ENCODE results near the gene CDH26. TPM values are rescaled to one million over a fixed set of nuclear protein-coding genes. Genes with fewer than 3 reads are reported as not detected.

Gene CDH26
- total and polyA plus RNA-seq, 9 of the 15 experiments (the other 6 are each of a cell fraction or from before 2014, with no cell fraction given), result 0.07 to 0.13 (median 0.10) TPM; not detected in 4

GRCh38 chr20:59933849-59934585, 24.2 kb upstream of the CDH26 start (continued):
- no peak for TF ChIP-seq THAP7 (CRISPR knock-in tag; IDR thresholded peaks at IDR 0.05)
- 0 out of 2 replicates have a peak, but pooled peaks have one; percentile 30 for TF ChIP-seq ZNF609 (CRISPR knock-in tag; IDR thresholded peaks at IDR 0.05; ENCODE audit: borderline replicate concordance)
- peak; percentile 81 to 90 (median 87) for TF ChIP-seq CTCF (IDR thresholded peaks at IDR 0.05 in 2 of 3, conservative IDR thresholded peaks at IDR 0.05 in 1 of 3; ENCODE audit: insufficient read depth in 2 of 3, low read depth in 1 of 3, low read length in 3 of 3)
- peak; percentile 92 to 97 for TF ChIP-seq E2F6 (IDR thresholded peaks at IDR 0.05; ENCODE audit: borderline replicate concordance in 1 of 2, extremely low read depth in 1 of 2, insufficient read depth in 1 of 2, insufficient read length in 1 of 2, low read depth in 1 of 2, low read length in 1 of 2, poor library complexity in 1 of 2, severe bottlenecking in 1 of 2)
- TF ChIP-seq JUNB (CRISPR knock-in tag; conservative IDR thresholded peaks at IDR 0.05), result no peak
- TF ChIP-seq MYNN (IDR thresholded peaks at IDR 0.05), result no peak
- TF ChIP-seq MYNN (CRISPR knock-in tag; IDR thresholded peaks at IDR 0.05), result no peak
- no peak for TF ChIP-seq CBFA2T2 (conservative IDR thresholded peaks at IDR 0.05)
- TF ChIP-seq HDAC3 (IDR thresholded peaks at IDR 0.05; ENCODE audit: borderline replicate concordance, partially characterized antibody), result no peak
- TF ChIP-seq FOXJ2 (tag; IDR thresholded peaks at IDR 0.05), result no peak
- TF ChIP-seq NR2F6 (CRISPR knock-in tag; IDR thresholded peaks at IDR 0.05), result no peak
- no peak for TF ChIP-seq ERF (CRISPR knock-in tag; IDR thresholded peaks at IDR 0.05)
- no peak for TF ChIP-seq ARID2 (IDR thresholded peaks at IDR 0.05)
- TF ChIP-seq POLR3G (IDR thresholded peaks at IDR 0.05; ENCODE audit: extremely low read depth, insufficient read length, insufficient replicate concordance), result no peak
- no peak for TF ChIP-seq ZNF282 (CRISPR knock-in tag; IDR thresholded peaks at IDR 0.05)
- TF ChIP-seq CREM (IDR thresholded peaks at IDR 0.05; ENCODE audit: low read depth), result no peak
- TF ChIP-seq ZC3H8 (IDR thresholded peaks at IDR 0.05), result no peak
- no peak for TF ChIP-seq HMG20A (CRISPR knock-in tag; conservative IDR thresholded peaks at IDR 0.05)
- TF ChIP-seq ZNF79 (CRISPR knock-in tag; IDR thresholded peaks at IDR 0.05; ENCODE audit: low read depth), result no peak
- 0 out of 2 replicates have a peak, but pooled peaks have one; percentile 19 for TF ChIP-seq ZKSCAN1 (IDR thresholded peaks at IDR 0.05; ENCODE audit: low read depth, low read length)
- TF ChIP-seq DNMT1 (IDR thresholded peaks at IDR 0.05), result no peak
